Fibroblast of mammary gland (primary cell): Measurements from ENCODE around the gene EXOC4.
A peak's percentile ranks its signal among the peaks of the same experiment; 100 is the strongest.

Source experiments
- DNase-seq: peaks from one replicate; pipeline ENCODE4 v3.0.0-alpha.2; 2010; ENCODE audit warnings: low read depth
- H3K4me3 ChIP-seq: 2 replicates; pipeline ENCODE4 v1.5.1; 2011; ENCODE audit warnings: low read depth, mild to moderate bottlenecking, low read length, moderate library complexity; ENCODE audit not compliant: control insufficient read depth
- CTCF ChIP-seq: conservative IDR thresholded peaks from 2 replicates; pipeline ENCODE4 v1.5.1; 2011; ENCODE audit warnings: low read depth, low read length, inconsistent platforms; ENCODE audit not compliant: control insufficient read depth, insufficient read depth

EXOC4 gene

GRCh38 chr7:133754708-133755107 lies 501.8 kb downstream of the EXOC4 start:
- H3K4me3 ChIP-seq: no peak overlapping the region
- no peak for TF ChIP-seq CTCF
- DNase-seq: no peak

DNA sequence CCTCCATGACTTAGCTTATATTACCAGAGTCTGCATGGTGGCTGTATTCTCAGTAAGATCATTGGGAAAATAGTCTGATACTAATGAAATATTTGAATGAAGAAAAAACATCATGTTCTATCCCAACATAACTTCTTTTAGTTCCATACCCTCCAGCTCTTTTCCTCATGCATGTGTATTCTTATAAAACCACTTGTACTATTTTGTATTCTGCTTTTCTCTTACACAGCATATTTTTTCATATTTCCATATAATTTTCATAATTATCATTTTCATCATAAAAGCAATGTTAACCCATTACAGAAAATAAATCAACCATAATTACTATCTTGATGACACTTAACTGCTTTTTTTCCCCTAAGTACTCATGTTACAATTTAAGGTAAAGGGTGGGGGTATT lies 503.0 kb downstream of the EXOC4 start:
- no peak for TF ChIP-seq CTCF
- no peak overlapping the region for H3K4me3 ChIP-seq
- DNase-seq: no peak

DNA sequence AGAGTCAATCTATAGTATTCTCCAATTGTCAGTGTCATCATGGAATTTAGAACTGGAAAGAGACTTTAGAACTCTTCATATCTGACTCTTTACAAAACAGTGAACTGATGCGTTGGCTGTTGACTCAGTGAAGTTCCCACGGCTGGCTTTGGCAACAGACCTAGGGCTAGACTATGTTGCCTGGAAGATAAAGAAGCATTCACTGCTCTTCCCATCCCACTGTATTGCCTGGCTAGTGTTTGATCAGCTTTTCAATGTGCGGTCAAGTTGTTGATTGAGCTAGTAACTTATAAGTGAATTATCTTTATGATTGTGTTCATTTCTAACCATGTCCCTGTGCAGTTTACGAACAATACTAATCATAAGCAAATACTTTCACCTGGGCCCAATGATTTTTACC lies 508.6 kb downstream of the EXOC4 start:
- TF ChIP-seq CTCF: no peak
- H3K4me3 ChIP-seq: no peak overlapping the region
- no peak for DNase-seq

DNA sequence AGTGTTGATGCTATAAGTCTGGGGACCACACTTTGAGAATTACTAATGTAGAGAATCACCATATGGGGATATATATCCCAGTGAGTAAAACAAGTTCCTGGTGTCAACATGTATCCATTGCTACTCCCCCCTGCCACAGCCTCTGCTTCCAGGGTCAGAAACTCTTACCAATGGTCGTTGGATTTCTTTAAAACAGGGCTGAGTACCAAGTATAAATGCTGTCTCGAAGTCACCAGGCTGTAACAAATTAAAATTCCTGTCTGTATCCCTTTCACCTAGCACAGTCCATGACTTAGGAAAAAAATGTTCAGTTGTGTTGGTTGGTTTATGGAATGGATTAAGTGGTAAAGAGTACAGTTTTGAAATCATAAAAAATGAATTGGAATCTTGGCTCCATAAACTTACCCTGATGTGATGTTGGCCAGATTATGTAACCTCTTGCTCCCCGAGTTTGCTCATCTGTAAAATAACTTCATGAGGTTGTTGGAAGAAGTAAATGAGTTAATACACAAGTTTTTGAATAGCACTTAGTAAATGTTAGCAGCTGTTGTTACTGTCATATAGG lies 510.3 kb downstream of the EXOC4 start:
- no peak for TF ChIP-seq CTCF
- H3K4me3 ChIP-seq: no peak overlapping the region

DNA sequence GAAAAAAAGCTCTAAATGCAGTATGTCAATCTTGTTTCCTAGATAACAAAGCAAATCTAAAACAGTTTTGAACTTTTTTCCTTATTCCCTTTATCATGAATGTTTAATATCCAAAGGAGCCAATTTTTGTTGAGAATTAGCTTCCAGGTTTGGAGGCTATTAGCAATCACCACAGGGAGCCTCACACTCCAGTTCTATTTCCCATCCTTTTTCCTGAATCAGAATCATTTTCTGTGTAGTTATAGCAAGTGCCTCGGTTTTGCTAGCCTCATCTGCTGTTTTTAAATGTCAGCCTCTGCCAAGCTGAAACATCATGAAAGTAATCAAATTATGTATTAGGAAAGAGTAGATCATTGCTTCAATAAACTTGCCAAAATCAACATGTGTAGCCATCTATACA lies 516.8 kb downstream of the EXOC4 start:
- H3K4me3 ChIP-seq: no peak overlapping the region
- TF ChIP-seq CTCF: no peak
- DNase-seq: no peak

More for the DNA sequence above, 510.3 kb downstream of the EXOC4 start:
- DNase-seq: no peak

- peak; percentile 67 for DNase-seq
- H3K4me3 ChIP-seq: no peak overlapping the region
- TF ChIP-seq CTCF: no peak
Observed at GRCh38 chr7:133770863-133771492, 518.1 kb downstream of the EXOC4 start.
